Putamen (tissue), 1 donor: ENCODE results near the gene RARG.
"Not testable (repeated sequence)": the region's sequence is repeated elsewhere in the genome, so short reads cannot be mapped to it uniquely, and the experiment has no call there.

Experiments
- DNase-seq: peaks from one replicate; pipeline ENCODE4 v3.0.0-alpha.2; 2016; ENCODE audit warnings: low spot score

Gene RARG

GRCh38 chr12:53169644-53170043, 62.4 kb downstream of the RARG start:
- no peak for DNase-seq

GRCh38 chr12:53166837-53167236, 65.2 kb downstream of the RARG start:
- DNase-seq = no peak

GRCh38 chr12:53163008-53163407, 69.0 kb downstream of the RARG start:
- DNase-seq = not testable (repeated sequence)

GRCh38 chr12:53161119-53161911, 70.7 kb downstream of the RARG start:
- DNase-seq = no peak

- no peak for DNase-seq
Measured at GRCh38 chr12:53160673-53161072, 71.3 kb downstream of the RARG start.
